GM23338 (cell line): Measurements from ENCODE around the gene THSD4. TPM values are rescaled to one million over a fixed set of nuclear protein-coding genes. Genes with fewer than 3 reads are reported as not detected.

Source experiments
- ATAC-seq: fragments of 200-7000 bp; cut with Tn5 transposase; 3 replicates; pipeline ENCODE4 v1.9.1; 2020
- DNase-seq: peaks from one replicate; pipeline ENCODE4 v3.0.0-alpha.2; 2015; ENCODE audit warnings: low spot score
- H2AFZ ChIP-seq: fragments of 200-600 bp; sonication (generic); 2 replicates; pipeline ENCODE4 v1.8.0; 2016; ENCODE audit warnings: antibody characterized with exemption, mild to moderate bottlenecking, moderate library complexity
- H3F3A ChIP-seq: fragments of 200-600 bp; sonication (generic); replicated peaks from 2 replicates; pipeline ENCODE4 v1.8.0; 2017; ENCODE audit warnings: antibody characterized with exemption, mixed run types, low read depth
- H3K27ac ChIP-seq: fragments of 200-600 bp; sonication (generic); 2 replicates; pipeline ENCODE4 v1.6.1; 2016; ENCODE audit warnings: low read depth
- H3K27me3 ChIP-seq: fragments of 200-600 bp; sonication (generic); 2 replicates; pipeline ENCODE4 v1.8.0; 2016; ENCODE audit warnings: mild to moderate bottlenecking, mixed run types, moderate library complexity; ENCODE audit not compliant: insufficient read depth
- H3K36me3 ChIP-seq: fragments of 200-600 bp; sonication (generic); 2 replicates; pipeline ENCODE4 v1.8.0; 2016; ENCODE audit warnings: mild to moderate bottlenecking; ENCODE audit not compliant: insufficient read depth
- H3K4me1 ChIP-seq: fragments of 200-600 bp; sonication (generic); 2 replicates; pipeline ENCODE4 v1.8.0; 2016; ENCODE audit warnings: mild to moderate bottlenecking, moderate library complexity; ENCODE audit not compliant: insufficient read depth
- H3K4me2 ChIP-seq: fragments of 200-600 bp; sonication (generic); 2 replicates; pipeline ENCODE4 v1.7.1; 2017; ENCODE audit warnings: mixed run types
- H3K4me3 ChIP-seq: fragments of 200-600 bp; sonication (generic); 2 replicates; pipeline ENCODE4 v1.6.1; 2016; ENCODE audit warnings: mixed run types
- H3K79me2 ChIP-seq: fragments of 200-600 bp; sonication (generic); replicated peaks from 2 replicates; pipeline ENCODE4 v1.8.0; 2017; ENCODE audit warnings: mild to moderate bottlenecking; ENCODE audit not compliant: insufficient read depth
- H3K9me2 ChIP-seq: fragments of 200-600 bp; sonication (generic); 2 replicates; pipeline ENCODE4 v1.8.0; 2017; ENCODE audit not compliant: insufficient read depth
- H4K20me1 ChIP-seq: fragments of 200-600 bp; sonication (generic); replicated peaks from 2 replicates; pipeline ENCODE4 v1.8.0; 2017; ENCODE audit warnings: mild to moderate bottlenecking; ENCODE audit not compliant: insufficient read depth
- H3K27ac Mint-ChIP-seq: 2 replicates; pipeline ENCODE4 v1.8.0; 2020; ENCODE audit warnings: inconsistent platforms, mild to moderate bottlenecking, moderate library complexity, mixed read lengths
- H3K27me3 Mint-ChIP-seq: 3 replicates; pipeline ENCODE4 v1.8.0; 2022; ENCODE audit warnings: low read depth, mild to moderate bottlenecking, moderate library complexity, mixed read lengths, inconsistent platforms; ENCODE audit not compliant: insufficient read depth, poor library complexity
- H3K36me3 Mint-ChIP-seq: 3 replicates; pipeline ENCODE4 v1.8.0; 2021; ENCODE audit warnings: low read depth, mild to moderate bottlenecking, inconsistent platforms, moderate library complexity, mixed read lengths
- H3K4me1 Mint-ChIP-seq: 3 replicates; pipeline ENCODE4 v1.8.0; 2020; ENCODE audit warnings: mild to moderate bottlenecking, inconsistent platforms, mixed read lengths
- H3K4me3 Mint-ChIP-seq: 3 replicates; pipeline ENCODE4 v1.8.0; 2021; ENCODE audit warnings: moderate library complexity, mild to moderate bottlenecking, inconsistent platforms, mixed read lengths
- H3K9me3 Mint-ChIP-seq: 3 replicates; pipeline ENCODE4 v1.8.0; 2020; ENCODE audit warnings: moderate library complexity, mild to moderate bottlenecking, inconsistent platforms, mixed read lengths
- REST ChIP-seq: IDR thresholded peaks from one replicate; pipeline ENCODE4 v1.6.1; 2018; ENCODE audit warnings: antibody characterized with exemption; ENCODE audit not compliant: unreplicated experiment
- polyA plus RNA-seq: library from polyadenylated mRNA; unstranded; fragments of >200 nt; fragmentation: Nextera tagmentation; extraction: Ambion mirVana; gene quantifications from 2 replicates; pipeline ENCODE4 v1.2.1, GENCODE V29; 2016
- total RNA-seq: library from RNA; depleted of rRNA; stranded (reverse); fragments of >200 nt; shearing (Covaris generic); gene quantifications from 2 replicates; pipeline ENCODE4 v1.2.3, GENCODE V29; 2014
- TF ChIP-seq, protein P1 (sequence below): fragments of 250-450 bp; sonication (Bioruptor Pico); IDR thresholded peaks from 2 replicates; pipeline ENCODE4 v1.5.0; 2020; ENCODE audit warnings: mild to moderate bottlenecking, moderate library complexity

The THSD4 gene
- total and polyA plus RNA-seq, 2 experiments from 2014 or later: 2.0 to 7.4 TPM

DNA sequence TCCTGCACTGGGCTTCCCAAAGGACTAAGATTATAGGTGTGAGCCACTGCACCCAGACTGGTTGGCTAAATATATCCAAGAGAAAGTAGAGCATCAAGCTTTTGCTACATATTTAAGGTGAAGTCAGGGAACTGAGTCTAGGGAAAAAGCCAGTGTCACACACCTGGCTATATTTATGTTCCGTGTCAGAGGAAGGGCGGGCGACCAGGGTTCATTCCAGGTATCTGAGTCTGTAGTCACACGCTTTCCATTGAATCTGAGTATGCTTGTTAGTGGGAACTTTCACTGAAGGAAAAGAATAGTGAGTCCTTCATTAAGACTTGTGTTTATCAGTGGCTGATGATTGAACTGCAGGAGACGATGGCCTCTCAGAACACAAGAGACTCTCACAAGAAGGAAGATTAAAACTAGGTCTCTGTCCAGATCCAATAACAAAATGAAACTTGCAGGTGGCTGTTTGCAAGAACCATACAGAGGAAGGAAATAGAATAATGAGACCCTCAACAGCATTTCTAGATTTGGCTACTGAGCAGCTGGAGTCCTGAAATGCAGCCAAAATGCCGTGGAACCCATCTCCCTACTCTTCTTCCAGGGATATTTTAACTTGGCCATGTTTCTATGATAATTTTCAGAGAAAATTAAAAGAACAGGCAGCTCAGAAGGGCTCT, 276.3 kb downstream of the THSD4 start:
- H3K9me3 Mint-ChIP-seq: peaks cover 4% of the 10 kb centered on the region; the same call in 1 of the 3 replicates
- DNase-seq: no peak
- TF ChIP-seq REST: no peak
- TF ChIP-seq, protein P1, sequence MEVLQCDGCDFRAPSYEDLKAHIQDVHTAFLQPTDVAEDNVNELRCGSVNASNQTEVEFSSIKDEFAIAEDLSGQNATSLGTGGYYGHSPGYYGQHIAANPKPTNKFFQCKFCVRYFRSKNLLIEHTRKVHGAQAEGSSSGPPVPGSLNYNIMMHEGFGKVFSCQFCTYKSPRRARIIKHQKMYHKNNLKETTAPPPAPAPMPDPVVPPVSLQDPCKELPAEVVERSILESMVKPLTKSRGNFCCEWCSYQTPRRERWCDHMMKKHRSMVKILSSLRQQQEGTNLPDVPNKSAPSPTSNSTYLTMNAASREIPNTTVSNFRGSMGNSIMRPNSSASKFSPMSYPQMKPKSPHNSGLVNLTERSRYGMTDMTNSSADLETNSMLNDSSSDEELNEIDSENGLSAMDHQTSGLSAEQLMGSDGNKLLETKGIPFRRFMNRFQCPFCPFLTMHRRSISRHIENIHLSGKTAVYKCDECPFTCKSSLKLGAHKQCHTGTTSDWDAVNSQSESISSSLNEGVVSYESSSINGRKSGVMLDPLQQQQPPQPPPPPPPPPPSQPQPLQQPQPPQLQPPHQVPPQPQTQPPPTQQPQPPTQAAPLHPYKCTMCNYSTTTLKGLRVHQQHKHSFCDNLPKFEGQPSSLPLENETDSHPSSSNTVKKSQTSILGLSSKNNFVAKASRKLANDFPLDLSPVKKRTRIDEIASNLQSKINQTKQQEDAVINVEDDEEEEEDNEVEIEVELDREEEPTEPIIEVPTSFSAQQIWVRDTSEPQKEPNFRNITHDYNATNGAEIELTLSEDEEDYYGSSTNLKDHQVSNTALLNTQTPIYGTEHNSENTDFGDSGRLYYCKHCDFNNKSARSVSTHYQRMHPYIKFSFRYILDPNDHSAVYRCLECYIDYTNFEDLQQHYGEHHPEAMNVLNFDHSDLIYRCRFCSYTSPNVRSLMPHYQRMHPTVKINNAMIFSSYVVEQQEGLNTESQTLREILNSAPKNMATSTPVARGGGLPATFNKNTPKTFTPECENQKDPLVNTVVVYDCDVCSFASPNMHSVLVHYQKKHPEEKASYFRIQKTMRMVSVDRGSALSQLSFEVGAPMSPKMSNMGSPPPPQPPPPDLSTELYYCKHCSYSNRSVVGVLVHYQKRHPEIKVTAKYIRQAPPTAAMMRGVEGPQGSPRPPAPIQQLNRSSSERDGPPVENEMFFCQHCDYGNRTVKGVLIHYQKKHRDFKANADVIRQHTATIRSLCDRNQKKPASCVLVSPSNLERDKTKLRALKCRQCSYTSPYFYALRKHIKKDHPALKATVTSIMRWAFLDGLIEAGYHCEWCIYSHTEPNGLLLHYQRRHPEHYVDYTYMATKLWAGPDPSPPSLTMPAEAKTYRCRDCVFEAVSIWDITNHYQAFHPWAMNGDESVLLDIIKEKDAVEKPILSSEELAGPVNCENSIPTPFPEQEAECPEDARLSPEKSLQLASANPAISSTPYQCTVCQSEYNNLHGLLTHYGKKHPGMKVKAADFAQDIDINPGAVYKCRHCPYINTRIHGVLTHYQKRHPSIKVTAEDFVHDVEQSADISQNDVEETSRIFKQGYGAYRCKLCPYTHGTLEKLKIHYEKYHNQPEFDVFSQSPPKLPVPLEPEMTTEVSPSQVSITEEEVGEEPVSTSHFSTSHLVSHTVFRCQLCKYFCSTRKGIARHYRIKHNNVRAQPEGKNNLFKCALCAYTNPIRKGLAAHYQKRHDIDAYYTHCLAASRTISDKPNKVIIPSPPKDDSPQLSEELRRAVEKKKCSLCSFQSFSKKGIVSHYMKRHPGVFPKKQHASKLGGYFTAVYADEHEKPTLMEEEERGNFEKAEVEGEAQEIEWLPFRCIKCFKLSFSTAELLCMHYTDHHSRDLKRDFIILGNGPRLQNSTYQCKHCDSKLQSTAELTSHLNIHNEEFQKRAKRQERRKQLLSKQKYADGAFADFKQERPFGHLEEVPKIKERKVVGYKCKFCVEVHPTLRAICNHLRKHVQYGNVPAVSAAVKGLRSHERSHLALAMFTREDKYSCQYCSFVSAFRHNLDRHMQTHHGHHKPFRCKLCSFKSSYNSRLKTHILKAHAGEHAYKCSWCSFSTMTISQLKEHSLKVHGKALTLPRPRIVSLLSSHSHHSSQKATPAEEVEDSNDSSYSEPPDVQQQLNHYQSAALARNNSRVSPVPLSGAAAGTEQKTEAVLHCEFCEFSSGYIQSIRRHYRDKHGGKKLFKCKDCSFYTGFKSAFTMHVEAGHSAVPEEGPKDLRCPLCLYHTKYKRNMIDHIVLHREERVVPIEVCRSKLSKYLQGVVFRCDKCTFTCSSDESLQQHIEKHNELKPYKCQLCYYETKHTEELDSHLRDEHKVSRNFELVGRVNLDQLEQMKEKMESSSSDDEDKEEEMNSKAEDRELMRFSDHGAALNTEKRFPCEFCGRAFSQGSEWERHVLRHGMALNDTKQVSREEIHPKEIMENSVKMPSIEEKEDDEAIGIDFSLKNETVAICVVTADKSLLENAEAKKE (CRISPR knock-in tag): no peak

More for the DNA sequence above, 276.3 kb downstream of the THSD4 start:
- no peaks in the 10 kb centered on the region for H3K36me3 ChIP-seq
- no peak overlapping the region for H3K27ac ChIP-seq
- no peaks in the 10 kb centered on the region for H3K27me3 ChIP-seq
- no peak overlapping the region for H3K4me3 Mint-ChIP-seq
- H3K79me2 ChIP-seq: no peaks in the 10 kb centered on the region
- no peaks in the 10 kb centered on the region for H4K20me1 ChIP-seq
- no peak overlapping the region for H3K4me2 ChIP-seq
- no peak overlapping the region for H3K27ac Mint-ChIP-seq
- H2AFZ ChIP-seq: no peak overlapping the region
- ATAC-seq: no peak
- H3F3A ChIP-seq: peaks cover 7% of the 10 kb centered on the region
- H3K4me3 ChIP-seq: no peak overlapping the region
- 0 out of 2 replicates have a peak, but pooled peaks cover 3% of the 10 kb centered on the region for H3K9me2 ChIP-seq
- peaks cover 50% of the 10 kb centered on the region for H3K4me1 Mint-ChIP-seq
- peaks cover 16% of the 10 kb centered on the region for H3K27me3 Mint-ChIP-seq
- peaks cover 10% of the 10 kb centered on the region; the same call in 2 of the 3 replicates for H3K36me3 Mint-ChIP-seq
- peaks cover 29% of the 10 kb centered on the region for H3K4me1 ChIP-seq
